Measurements from ENCODE around the gene LARGE1. TPM values are rescaled to one million over a fixed set of nuclear protein-coding genes. Genes with fewer than 3 reads are reported as not detected.

Gene LARGE1
- total RNA-seq, 1 experiment from 2014 or later: 2.5 TPM

DNA sequence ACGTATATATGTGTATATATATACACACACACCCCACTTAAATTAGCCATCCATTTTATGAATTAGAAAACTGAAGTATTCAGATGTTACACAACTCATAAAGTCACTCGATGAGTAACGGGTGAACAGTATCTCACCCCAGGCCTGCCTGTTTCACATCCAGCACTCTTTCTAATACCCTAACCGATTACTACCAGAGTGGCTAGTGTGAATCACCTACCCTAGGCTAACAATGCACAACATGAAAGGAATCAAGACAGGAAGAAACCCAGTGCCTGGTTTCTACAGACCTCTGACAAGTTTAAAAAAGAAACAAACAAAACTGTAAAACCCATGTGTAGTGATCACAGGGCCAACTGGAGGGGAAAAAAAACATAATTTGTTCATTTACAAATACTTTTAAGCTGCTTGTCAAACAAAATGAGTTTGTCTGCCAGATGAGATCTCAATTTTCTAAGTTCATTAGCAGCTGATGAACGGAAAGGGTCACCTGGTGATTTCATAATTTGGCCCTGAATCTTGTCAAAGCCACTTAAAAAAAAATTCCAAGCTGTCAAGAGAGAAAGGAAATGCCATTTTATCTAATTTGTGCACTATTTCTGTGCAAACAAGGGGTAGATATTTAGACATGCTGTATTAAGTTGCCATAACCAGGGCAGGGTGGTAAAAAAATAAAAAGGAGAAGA, 134.8 kb downstream of the LARGE1 start:
- H3K27me3 ChIP-seq (ENCODE audit: control insufficient read depth, insufficient read depth, low read length): no peaks in the 10 kb centered on the region
- ATAC-seq: no peak
- no TSS peak for BruUV-seq (replicated peaks)
- in situ Hi-C loops (cut with HindIII; ENCODE audit: low pct_unique_long_range_greater_than_20kb, low sequenced_read_pairs): no loop called here
- intact Hi-C loops (cut with micrococcal nuclease; ENCODE audit: unreplicated experiment): no loop called here
- no peak overlapping the region for H3K27ac ChIP-seq (ENCODE audit: low read length)
- no peaks in the 10 kb centered on the region for H3K9me3 ChIP-seq (ENCODE audit: control insufficient read depth, insufficient read depth, low read depth, low read length)
- POLR2A ChIA-PET: no interaction called here
- no peaks in the 10 kb centered on the region for H3K36me3 ChIP-seq (ENCODE audit: control insufficient read depth, insufficient read depth, low read length)
- H3K4me3 ChIP-seq (ENCODE audit: low read depth in 2 of 2, low read length in 2 of 2): no peak overlapping the region
- no peak for DNase-seq (ENCODE audit: low read depth, low spot score)
- H3K4me1 ChIP-seq (ENCODE audit: control insufficient read depth, insufficient read depth, low read length): no peaks in the 10 kb centered on the region
- CTCF ChIA-PET: no interaction called here
- TF ChIP-seq TCF7L2 (IDR thresholded peaks at IDR 0.05; ENCODE audit: low read depth, low read length): no peak
- TF ChIP-seq, protein P1, sequence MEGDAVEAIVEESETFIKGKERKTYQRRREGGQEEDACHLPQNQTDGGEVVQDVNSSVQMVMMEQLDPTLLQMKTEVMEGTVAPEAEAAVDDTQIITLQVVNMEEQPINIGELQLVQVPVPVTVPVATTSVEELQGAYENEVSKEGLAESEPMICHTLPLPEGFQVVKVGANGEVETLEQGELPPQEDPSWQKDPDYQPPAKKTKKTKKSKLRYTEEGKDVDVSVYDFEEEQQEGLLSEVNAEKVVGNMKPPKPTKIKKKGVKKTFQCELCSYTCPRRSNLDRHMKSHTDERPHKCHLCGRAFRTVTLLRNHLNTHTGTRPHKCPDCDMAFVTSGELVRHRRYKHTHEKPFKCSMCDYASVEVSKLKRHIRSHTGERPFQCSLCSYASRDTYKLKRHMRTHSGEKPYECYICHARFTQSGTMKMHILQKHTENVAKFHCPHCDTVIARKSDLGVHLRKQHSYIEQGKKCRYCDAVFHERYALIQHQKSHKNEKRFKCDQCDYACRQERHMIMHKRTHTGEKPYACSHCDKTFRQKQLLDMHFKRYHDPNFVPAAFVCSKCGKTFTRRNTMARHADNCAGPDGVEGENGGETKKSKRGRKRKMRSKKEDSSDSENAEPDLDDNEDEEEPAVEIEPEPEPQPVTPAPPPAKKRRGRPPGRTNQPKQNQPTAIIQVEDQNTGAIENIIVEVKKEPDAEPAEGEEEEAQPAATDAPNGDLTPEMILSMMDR (IDR thresholded peaks at IDR 0.05): no peak

DNA sequence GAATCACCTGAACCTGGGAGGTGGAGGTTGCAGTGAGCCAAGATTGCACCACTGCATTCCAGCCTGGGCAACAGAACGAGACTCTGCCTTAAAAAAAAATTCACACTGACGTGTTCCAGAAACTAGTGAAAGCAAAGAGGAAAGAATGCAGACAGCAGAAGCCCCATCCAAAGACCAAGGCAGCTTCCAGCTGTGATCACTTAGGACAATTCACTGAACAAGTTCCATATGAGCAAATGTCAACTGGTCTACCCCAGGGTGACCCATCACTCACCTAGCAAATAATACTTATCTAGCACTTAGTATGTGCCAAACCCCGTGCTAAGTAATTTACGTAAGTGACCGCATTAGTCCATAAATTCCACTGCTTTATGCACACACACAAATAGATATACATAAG, 138.9 kb downstream of the LARGE1 start:
- Histone ChIP-seq H3K9me3 (ENCODE audit: control insufficient read depth, insufficient read depth, low read depth, low read length) (no peaks in the 10 kb centered on the region), H3K4me1 (ENCODE audit: control insufficient read depth, insufficient read depth, low read length) (no peaks in the 10 kb centered on the region), H3K27ac (ENCODE audit: low read length) (no peak overlapping the region), H3K27me3 (ENCODE audit: control insufficient read depth, insufficient read depth, low read length) (no peaks in the 10 kb centered on the region), H3K36me3 (ENCODE audit: control insufficient read depth, insufficient read depth, low read length) (no peaks in the 10 kb centered on the region), H3K4me3 (ENCODE audit: low read depth in 2 of 2, low read length in 2 of 2) (no peak overlapping the region)
- intact Hi-C loops (cut with micrococcal nuclease; ENCODE audit: unreplicated experiment) (no loop called here), in situ Hi-C loops (cut with HindIII; ENCODE audit: low pct_unique_long_range_greater_than_20kb, low sequenced_read_pairs) (no loop called here)
- ChIA-PET CTCF (no interaction called here), POLR2A (no interaction called here)
- ATAC-seq (no peak), DNase-seq (ENCODE audit: low read depth, low spot score) (no peak)
- no TSS peak for BruUV-seq (replicated peaks)
- no peak for TF ChIP-seq TCF7L2 (IDR thresholded peaks at IDR 0.05; ENCODE audit: low read depth, low read length)
- TF ChIP-seq SIN3A (IDR thresholded peaks at IDR 0.05; ENCODE audit: borderline replicate concordance, insufficient read depth, low read depth, low read length): no peak
- TF ChIP-seq POLR2AphosphoS5 (IDR thresholded peaks at IDR 0.05; ENCODE audit: low read depth, low read length): no peak
- TF ChIP-seq, protein P1 (IDR thresholded peaks at IDR 0.05): no peak
- TF ChIP-seq, protein P2, sequence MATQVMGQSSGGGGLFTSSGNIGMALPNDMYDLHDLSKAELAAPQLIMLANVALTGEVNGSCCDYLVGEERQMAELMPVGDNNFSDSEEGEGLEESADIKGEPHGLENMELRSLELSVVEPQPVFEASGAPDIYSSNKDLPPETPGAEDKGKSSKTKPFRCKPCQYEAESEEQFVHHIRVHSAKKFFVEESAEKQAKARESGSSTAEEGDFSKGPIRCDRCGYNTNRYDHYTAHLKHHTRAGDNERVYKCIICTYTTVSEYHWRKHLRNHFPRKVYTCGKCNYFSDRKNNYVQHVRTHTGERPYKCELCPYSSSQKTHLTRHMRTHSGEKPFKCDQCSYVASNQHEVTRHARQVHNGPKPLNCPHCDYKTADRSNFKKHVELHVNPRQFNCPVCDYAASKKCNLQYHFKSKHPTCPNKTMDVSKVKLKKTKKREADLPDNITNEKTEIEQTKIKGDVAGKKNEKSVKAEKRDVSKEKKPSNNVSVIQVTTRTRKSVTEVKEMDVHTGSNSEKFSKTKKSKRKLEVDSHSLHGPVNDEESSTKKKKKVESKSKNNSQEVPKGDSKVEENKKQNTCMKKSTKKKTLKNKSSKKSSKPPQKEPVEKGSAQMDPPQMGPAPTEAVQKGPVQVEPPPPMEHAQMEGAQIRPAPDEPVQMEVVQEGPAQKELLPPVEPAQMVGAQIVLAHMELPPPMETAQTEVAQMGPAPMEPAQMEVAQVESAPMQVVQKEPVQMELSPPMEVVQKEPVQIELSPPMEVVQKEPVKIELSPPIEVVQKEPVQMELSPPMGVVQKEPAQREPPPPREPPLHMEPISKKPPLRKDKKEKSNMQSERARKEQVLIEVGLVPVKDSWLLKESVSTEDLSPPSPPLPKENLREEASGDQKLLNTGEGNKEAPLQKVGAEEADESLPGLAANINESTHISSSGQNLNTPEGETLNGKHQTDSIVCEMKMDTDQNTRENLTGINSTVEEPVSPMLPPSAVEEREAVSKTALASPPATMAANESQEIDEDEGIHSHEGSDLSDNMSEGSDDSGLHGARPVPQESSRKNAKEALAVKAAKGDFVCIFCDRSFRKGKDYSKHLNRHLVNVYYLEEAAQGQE (IDR thresholded peaks at IDR 0.05; ENCODE audit: insufficient read depth in 1 of 2, low read depth in 2 of 2, low read length in 1 of 2): no peak

Measured in Panc1 (cell line).